ENCODE data around the gene ABHD8. TPM values are rescaled to one million over a fixed set of nuclear protein-coding genes. Genes with fewer than 3 reads are reported as not detected.

Gene ABHD8
- total RNA-seq, 1 experiment from 2014 or later: 13.2 TPM

GRCh38 chr19:17260842-17261325 is 42.3 kb downstream of the ABHD8 start (continued):
- TF ChIP-seq HMGA2 (CRISPR knock-in tag; IDR thresholded peaks at IDR 0.05) (no peak), USF1 (CRISPR knock-in tag; IDR thresholded peaks at IDR 0.05) (0 out of 2 replicates have a peak, but pooled peaks have one; percentile 31), CREM (CRISPR knock-in tag; IDR thresholded peaks at IDR 0.05) (peak; percentile 45; the same call in 1 of the 2 replicates), AFF4 (CRISPR knock-in tag; IDR thresholded peaks at IDR 0.05; ENCODE audit: borderline replicate concordance) (no peak), HMGXB4 (CRISPR knock-in tag; IDR thresholded peaks at IDR 0.05) (peak; percentile 26; the same call in 1 of the 2 replicates), ZNF423 (CRISPR knock-in tag; IDR thresholded peaks at IDR 0.05) (no peak), CREB1 (CRISPR knock-in tag; IDR thresholded peaks at IDR 0.05) (no peak), IRF2 (CRISPR knock-in tag; IDR thresholded peaks at IDR 0.05; ENCODE audit: borderline replicate concordance, low read depth) (no peak), ATF3 (CRISPR knock-in tag; conservative IDR thresholded peaks at IDR 0.05) (no peak), GRHL2 (CRISPR knock-in tag; IDR thresholded peaks at IDR 0.05; ENCODE audit: insufficient replicate concordance, severe bottlenecking) (no peak), ELF4 (CRISPR knock-in tag; IDR thresholded peaks at IDR 0.05; ENCODE audit: low read depth) (no peak), FOXK1 (CRISPR knock-in tag; IDR thresholded peaks at IDR 0.05) (no peak), ZSCAN18 (CRISPR knock-in tag; IDR thresholded peaks at IDR 0.05) (no peak), NFYB (CRISPR knock-in tag; conservative IDR thresholded peaks at IDR 0.05; ENCODE audit: low read depth) (no peak), PREB (CRISPR knock-in tag; IDR thresholded peaks at IDR 0.05; ENCODE audit: borderline replicate concordance) (no peak), ZNF138 (CRISPR knock-in tag; conservative IDR thresholded peaks at IDR 0.05) (no peak), ATF1 (CRISPR knock-in tag; IDR thresholded peaks at IDR 0.05) (no peak), ESRRA (CRISPR knock-in tag; IDR thresholded peaks at IDR 0.05; ENCODE audit: borderline replicate concordance) (no peak)
- TF ChIP-seq, protein P1, sequence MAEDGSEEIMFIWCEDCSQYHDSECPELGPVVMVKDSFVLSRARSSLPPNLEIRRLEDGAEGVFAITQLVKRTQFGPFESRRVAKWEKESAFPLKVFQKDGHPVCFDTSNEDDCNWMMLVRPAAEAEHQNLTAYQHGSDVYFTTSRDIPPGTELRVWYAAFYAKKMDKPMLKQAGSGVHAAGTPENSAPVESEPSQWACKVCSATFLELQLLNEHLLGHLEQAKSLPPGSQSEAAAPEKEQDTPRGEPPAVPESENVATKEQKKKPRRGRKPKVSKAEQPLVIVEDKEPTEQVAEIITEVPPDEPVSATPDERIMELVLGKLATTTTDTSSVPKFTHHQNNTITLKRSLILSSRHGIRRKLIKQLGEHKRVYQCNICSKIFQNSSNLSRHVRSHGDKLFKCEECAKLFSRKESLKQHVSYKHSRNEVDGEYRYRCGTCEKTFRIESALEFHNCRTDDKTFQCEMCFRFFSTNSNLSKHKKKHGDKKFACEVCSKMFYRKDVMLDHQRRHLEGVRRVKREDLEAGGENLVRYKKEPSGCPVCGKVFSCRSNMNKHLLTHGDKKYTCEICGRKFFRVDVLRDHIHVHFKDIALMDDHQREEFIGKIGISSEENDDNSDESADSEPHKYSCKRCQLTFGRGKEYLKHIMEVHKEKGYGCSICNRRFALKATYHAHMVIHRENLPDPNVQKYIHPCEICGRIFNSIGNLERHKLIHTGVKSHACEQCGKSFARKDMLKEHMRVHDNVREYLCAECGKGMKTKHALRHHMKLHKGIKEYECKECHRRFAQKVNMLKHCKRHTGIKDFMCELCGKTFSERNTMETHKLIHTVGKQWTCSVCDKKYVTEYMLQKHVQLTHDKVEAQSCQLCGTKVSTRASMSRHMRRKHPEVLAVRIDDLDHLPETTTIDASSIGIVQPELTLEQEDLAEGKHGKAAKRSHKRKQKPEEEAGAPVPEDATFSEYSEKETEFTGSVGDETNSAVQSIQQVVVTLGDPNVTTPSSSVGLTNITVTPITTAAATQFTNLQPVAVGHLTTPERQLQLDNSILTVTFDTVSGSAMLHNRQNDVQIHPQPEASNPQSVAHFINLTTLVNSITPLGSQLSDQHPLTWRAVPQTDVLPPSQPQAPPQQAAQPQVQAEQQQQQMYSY (CRISPR knock-in tag; IDR thresholded peaks at IDR 0.05): no peak
- TF ChIP-seq, protein P2, sequence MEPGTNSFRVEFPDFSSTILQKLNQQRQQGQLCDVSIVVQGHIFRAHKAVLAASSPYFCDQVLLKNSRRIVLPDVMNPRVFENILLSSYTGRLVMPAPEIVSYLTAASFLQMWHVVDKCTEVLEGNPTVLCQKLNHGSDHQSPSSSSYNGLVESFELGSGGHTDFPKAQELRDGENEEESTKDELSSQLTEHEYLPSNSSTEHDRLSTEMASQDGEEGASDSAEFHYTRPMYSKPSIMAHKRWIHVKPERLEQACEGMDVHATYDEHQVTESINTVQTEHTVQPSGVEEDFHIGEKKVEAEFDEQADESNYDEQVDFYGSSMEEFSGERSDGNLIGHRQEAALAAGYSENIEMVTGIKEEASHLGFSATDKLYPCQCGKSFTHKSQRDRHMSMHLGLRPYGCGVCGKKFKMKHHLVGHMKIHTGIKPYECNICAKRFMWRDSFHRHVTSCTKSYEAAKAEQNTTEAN (CRISPR knock-in tag; IDR thresholded peaks at IDR 0.05): no peak

Measured in WTC11 (cell line).